Loucy (cell line): ENCODE measurements around the gene MET.

Experiments
- H2AFZ ChIP-seq: fragments of 200-600 bp; sonication (generic); 2 replicates; pipeline ENCODE4 v1.6.0; 2016; ENCODE audit warnings: antibody characterized with exemption, mild to moderate bottlenecking, low read length, moderate library complexity
- H3F3A ChIP-seq: fragments of 200-600 bp; 2 replicates; pipeline ENCODE4 v1.6.0; 2016; ENCODE audit warnings: antibody characterized with exemption, low read depth, mild to moderate bottlenecking
- H3K27me3 ChIP-seq: fragments of 200-600 bp; sonication (generic); 2 replicates; pipeline ENCODE4 v1.6.1; 2014; ENCODE audit warnings: low read length, mild to moderate bottlenecking; ENCODE audit not compliant: insufficient read depth, poor library complexity, severe bottlenecking
- H3K36me3 ChIP-seq: fragments of 200-600 bp; sonication (generic); 2 replicates; pipeline ENCODE4 v1.6.1; 2016; ENCODE audit warnings: low read length; ENCODE audit not compliant: insufficient read depth
- H3K4me1 ChIP-seq: fragments of 200-600 bp; sonication (generic); 2 replicates; pipeline ENCODE4 v1.5.1; 2014; ENCODE audit warnings: low read length, mild to moderate bottlenecking; ENCODE audit not compliant: insufficient read depth, poor library complexity, severe bottlenecking
- H3K4me2 ChIP-seq: fragments of 200-600 bp; sonication (generic); 2 replicates; pipeline ENCODE4 v1.6.0; 2014; ENCODE audit warnings: antibody characterized with exemption, low read length, low read depth, mild to moderate bottlenecking; ENCODE audit not compliant: poor library complexity, severe bottlenecking
- H3K4me3 ChIP-seq: fragments of 200-600 bp; sonication (generic); 2 replicates; pipeline ENCODE4 v1.5.1; 2014; ENCODE audit warnings: low read length, mild to moderate bottlenecking, mixed read lengths; ENCODE audit not compliant: poor library complexity, severe bottlenecking
- H3K79me2 ChIP-seq: fragments of 200-600 bp; sonication (generic); 2 replicates; pipeline ENCODE4 v1.6.1; 2014; ENCODE audit warnings: low read length; ENCODE audit not compliant: insufficient read depth
- H3K9ac ChIP-seq: fragments of 200-600 bp; sonication (generic); 2 replicates; pipeline ENCODE4 v1.6.0; 2014; ENCODE audit warnings: mild to moderate bottlenecking, low read depth, low read length, moderate library complexity; ENCODE audit not compliant: poor library complexity, severe bottlenecking
- H3K9me2 ChIP-seq: fragments of 200-600 bp; sonication (generic); replicated peaks from 2 replicates; pipeline ENCODE4 v1.6.1; 2016; ENCODE audit warnings: low read depth, low read length, mixed read lengths
- H3K9me3 ChIP-seq: fragments of 200-600 bp; sonication (generic); 2 replicates; pipeline ENCODE4 v1.6.1; 2014; ENCODE audit warnings: mild to moderate bottlenecking, antibody characterized with exemption, low read length, low read depth; ENCODE audit not compliant: insufficient read depth
- H4K20me1 ChIP-seq: fragments of 200-600 bp; sonication (generic); 2 replicates; pipeline ENCODE4 v1.6.0; 2014; ENCODE audit warnings: antibody characterized with exemption, low read length, mild to moderate bottlenecking; ENCODE audit not compliant: insufficient read depth, poor library complexity, severe bottlenecking
- CTCF ChIP-seq: fragments of 200-600 bp; sonication (generic); conservative IDR thresholded peaks from 2 replicates; pipeline ENCODE4 v1.5.1; 2014; ENCODE audit warnings: mild to moderate bottlenecking, antibody characterized with exemption, low read length
- EZH2phosphoT487 ChIP-seq: fragments of 200-600 bp; IDR thresholded peaks from 2 replicates; pipeline ENCODE4 v1.6.1; 2018; ENCODE audit warnings: antibody characterized with exemption, mild to moderate bottlenecking, moderate library complexity, borderline replicate concordance

MET gene

GRCh38 chr7:116647861-116648260 is 24.1 kb upstream of the MET start:
- Histone ChIP-seq H3K36me3 (no peaks in the 10 kb centered on the region), H3K4me2 (no peak overlapping the region), H4K20me1 (no peaks in the 10 kb centered on the region), H3K4me3 (no peak overlapping the region), H3K27me3 (no peaks in the 10 kb centered on the region), H2AFZ (no peak overlapping the region), H3K79me2 (no peaks in the 10 kb centered on the region), H3F3A (no peaks in the 10 kb centered on the region), H3K9me2 (no peaks in the 10 kb centered on the region), H3K4me1 (peaks cover 1% of the 10 kb centered on the region), H3K9me3 (no peaks in the 10 kb centered on the region), H3K9ac (no peak overlapping the region)
- TF ChIP-seq EZH2phosphoT487 (no peak), CTCF (no peak)

- Histone ChIP-seq H3K79me2 (no peaks in the 10 kb centered on the region), H3K4me3 (no peak overlapping the region), H3K4me1 (peaks cover 12% of the 10 kb centered on the region), H3K27me3 (no peaks in the 10 kb centered on the region), H3K9ac (no peak overlapping the region), H3K4me2 (no peak overlapping the region), H3F3A (no peaks in the 10 kb centered on the region), H3K9me3 (no peaks in the 10 kb centered on the region), H4K20me1 (no peaks in the 10 kb centered on the region), H3K9me2 (no peaks in the 10 kb centered on the region), H2AFZ (no peak overlapping the region), H3K36me3 (no peaks in the 10 kb centered on the region)
- TF ChIP-seq EZH2phosphoT487 (no peak), CTCF (no peak)
Measured at GRCh38 chr7:116650436-116650835, 21.6 kb upstream of the MET start.

GRCh38 chr7:116652793-116653192 is 19.2 kb upstream of the MET start:
- Histone ChIP-seq H3K79me2 (no peaks in the 10 kb centered on the region), H3F3A (no peaks in the 10 kb centered on the region), H3K4me1 (peaks cover 12% of the 10 kb centered on the region), H3K36me3 (no peaks in the 10 kb centered on the region), H3K4me3 (no peak overlapping the region), H3K9me2 (no peaks in the 10 kb centered on the region), H3K4me2 (peak overlapping the region; percentile 28), H2AFZ (no peak overlapping the region), H3K9me3 (no peaks in the 10 kb centered on the region), H3K27me3 (no peaks in the 10 kb centered on the region), H4K20me1 (no peaks in the 10 kb centered on the region), H3K9ac (no peak overlapping the region)
- TF ChIP-seq EZH2phosphoT487 (no peak), CTCF (no peak)
